ENCODE measurements around the gene OBP2A.

OBP2A gene

DNA sequence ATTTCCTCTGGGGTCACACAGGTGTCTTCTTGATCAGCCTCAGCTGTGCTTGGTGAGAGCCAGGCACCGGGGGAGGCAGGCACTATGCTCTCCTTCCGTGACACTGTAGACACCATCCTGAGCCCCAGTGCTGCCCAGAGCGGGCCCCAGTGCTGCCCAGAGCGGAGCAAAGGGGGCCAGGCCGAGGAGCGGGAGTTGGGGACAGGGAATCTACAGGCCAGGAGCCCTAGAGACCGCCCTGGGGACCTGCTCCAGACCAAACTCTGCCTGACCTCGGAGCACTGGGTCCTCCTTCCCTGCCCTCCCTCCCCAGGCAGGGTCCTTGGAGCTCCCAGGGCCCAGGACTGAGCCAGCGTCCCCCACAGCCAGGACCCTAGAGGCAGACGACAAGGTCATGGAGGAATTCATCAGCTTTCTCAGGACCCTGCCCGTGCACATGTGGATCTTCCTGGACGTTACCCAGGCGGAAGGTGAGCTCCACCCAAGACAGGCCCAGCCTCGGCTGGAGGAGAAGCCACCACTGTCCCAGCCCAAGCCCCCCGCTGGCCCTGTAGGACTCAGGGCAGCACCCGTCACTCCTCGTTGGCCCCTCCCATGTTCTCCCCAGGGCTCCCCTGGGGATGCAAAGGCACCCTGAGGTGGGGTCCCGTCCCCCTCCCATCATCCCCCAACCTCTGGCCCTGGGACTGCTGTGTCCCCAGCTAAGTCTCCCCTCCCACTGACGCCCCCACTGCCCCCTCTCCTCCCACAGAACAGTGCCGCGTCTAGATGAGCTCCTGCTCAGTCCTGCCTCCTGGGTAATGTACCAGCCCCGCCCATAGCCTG, 45.8 kb downstream of the OBP2A start:
- no peak for DNase-seq (ENCODE audit: insufficient read length, low spot score)
- no peak for FAIRE-seq

DNA sequence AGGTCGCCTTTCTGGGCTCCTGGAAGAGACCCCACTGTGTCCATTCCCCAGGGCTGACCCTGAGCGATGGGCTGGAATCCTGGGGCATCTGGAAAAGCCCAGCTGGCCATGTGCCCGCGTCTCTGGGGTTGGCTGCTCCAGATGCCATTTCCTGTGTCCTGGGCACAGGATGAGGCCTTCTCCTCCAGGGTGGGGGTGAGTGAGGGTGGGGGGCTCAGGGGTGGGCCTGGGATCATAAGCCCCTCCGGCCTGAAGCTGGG, 46.3 kb downstream of the OBP2A start:
- DNase-seq (ENCODE audit: insufficient read length, low spot score) (no peak), FAIRE-seq (no peak)

DNA sequence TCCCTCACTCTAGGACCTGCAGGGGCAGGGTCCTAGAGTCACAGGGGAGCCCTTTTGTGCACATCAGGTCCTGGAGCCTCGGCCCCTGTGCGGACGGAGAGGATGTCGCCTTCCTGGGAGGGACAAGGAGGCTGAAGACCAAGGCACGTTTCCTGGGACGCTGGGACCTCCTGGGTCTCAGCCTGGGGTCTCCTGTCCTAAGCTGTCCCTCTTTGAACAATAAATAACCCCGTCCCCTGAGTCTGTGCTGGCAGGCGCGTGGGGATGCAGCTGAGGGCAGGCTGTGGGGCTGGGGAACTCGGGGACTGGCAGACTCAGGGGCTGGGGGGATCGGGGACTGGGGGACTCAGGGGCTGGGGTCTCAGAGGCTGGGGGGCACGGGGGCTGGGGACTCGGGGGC, 46.7 kb downstream of the OBP2A start:
- no peak for FAIRE-seq
- no peak for DNase-seq (ENCODE audit: insufficient read length, low spot score)

DNA sequence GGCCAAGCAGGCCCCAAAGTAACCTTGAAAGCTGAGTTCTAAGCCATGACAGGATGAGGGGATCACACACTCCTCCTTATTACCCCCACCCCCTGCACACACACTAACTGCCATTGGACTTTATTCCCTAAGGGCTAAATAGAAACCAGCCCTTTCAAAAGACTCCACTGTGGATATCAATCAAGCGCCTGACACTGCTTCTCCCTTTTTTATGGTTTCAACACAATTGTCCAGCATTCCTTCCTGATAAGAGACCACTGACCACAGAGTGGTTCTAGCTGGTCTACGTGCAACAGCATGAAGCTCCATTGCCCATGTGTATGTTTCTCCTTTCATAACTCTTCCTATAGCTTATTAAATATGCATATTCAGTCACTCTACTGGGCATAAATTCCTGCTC, 50.3 kb downstream of the OBP2A start:
- DNase-seq (ENCODE audit: insufficient read length, low spot score) (no peak), FAIRE-seq (no peak)
